Neural progenitor cell (in vitro differentiated cells): ENCODE data around the gene RASSF5. TPM values are rescaled to one million over a fixed set of nuclear protein-coding genes. Genes with fewer than 3 reads are reported as not detected.
A peak's percentile ranks its signal among the peaks of the same experiment; 100 is the strongest.

Source experiments
- DNase-seq: peaks from one replicate; pipeline ENCODE4 v3.0.0-alpha.2; 2016; ENCODE audit warnings: low spot score
- H2AFZ ChIP-seq: fragments of 200-600 bp; sonication (generic); replicated peaks from 2 replicates; pipeline ENCODE4 v1.6.1; 2016; ENCODE audit warnings: antibody characterized with exemption
- H3F3A ChIP-seq: fragments of 200-600 bp; sonication (generic); 2 replicates; pipeline ENCODE4 v1.6.1; 2016; ENCODE audit warnings: antibody characterized with exemption, low read depth
- H3K27ac ChIP-seq: fragments of 200-600 bp; sonication (generic); 2 replicates; pipeline ENCODE4 v1.5.1; 2016; ENCODE audit warnings: mild to moderate bottlenecking
- H3K27me3 ChIP-seq: fragments of 200-600 bp; sonication (generic); 2 replicates; pipeline ENCODE4 v1.6.1; 2016; ENCODE audit warnings: mild to moderate bottlenecking, moderate library complexity
- H3K36me3 ChIP-seq: fragments of 200-600 bp; sonication (generic); 2 replicates; pipeline ENCODE4 v1.5.1; 2016
- H3K4me1 ChIP-seq: fragments of 200-600 bp; sonication (generic); 2 replicates; pipeline ENCODE4 v1.6.1; 2016; ENCODE audit warnings: mixed run types
- H3K4me2 ChIP-seq: fragments of 200-600 bp; sonication (generic); 2 replicates; pipeline ENCODE4 v1.6.1; 2016
- H3K4me3 ChIP-seq: fragments of 200-600 bp; sonication (generic); 2 replicates; pipeline ENCODE4 v1.5.1; 2016
- H3K79me2 ChIP-seq: fragments of 200-600 bp; sonication (generic); 2 replicates; pipeline ENCODE4 v1.6.1; 2016; ENCODE audit warnings: low read depth
- H3K9ac ChIP-seq: fragments of 200-600 bp; sonication (generic); 2 replicates; pipeline ENCODE4 v1.6.1; 2016
- H3K9me3 ChIP-seq: fragments of 200-600 bp; sonication (generic); 2 replicates; pipeline ENCODE4 v1.5.1; 2016; ENCODE audit warnings: low read depth
- H4K20me1 ChIP-seq: fragments of 200-600 bp; sonication (generic); 2 replicates; pipeline ENCODE4 v1.6.1; 2016; ENCODE audit warnings: low read depth
- H3K27ac Mint-ChIP-seq: 3 replicates; pipeline ENCODE4 v1.8.0; 2021; ENCODE audit warnings: mixed read lengths
- H3K27me3 Mint-ChIP-seq: 2 replicates; pipeline ENCODE4 v1.8.0; 2022; ENCODE audit warnings: low read depth, mild to moderate bottlenecking, inconsistent platforms, moderate library complexity, mixed read lengths; ENCODE audit not compliant: insufficient read depth
- H3K36me3 Mint-ChIP-seq: 3 replicates; pipeline ENCODE4 v1.8.0; 2021; ENCODE audit warnings: mixed read lengths
- H3K4me1 Mint-ChIP-seq: 3 replicates; pipeline ENCODE4 v1.8.0; 2021; ENCODE audit warnings: mixed read lengths
- H3K4me3 Mint-ChIP-seq: 3 replicates; pipeline ENCODE4 v1.8.0; 2021; ENCODE audit warnings: mild to moderate bottlenecking, moderate library complexity, mixed read lengths
- H3K9me3 Mint-ChIP-seq: 3 replicates; pipeline ENCODE4 v1.8.0; 2020; ENCODE audit warnings: mixed read lengths
- EZH2 ChIP-seq: fragments of 200-600 bp; sonication (generic); IDR thresholded peaks from 2 replicates; pipeline ENCODE4 v1.6.1; 2017; ENCODE audit warnings: antibody characterized with exemption, mild to moderate bottlenecking, moderate library complexity
- EZH2phosphoT487 ChIP-seq: fragments of 200-600 bp; sonication (generic); IDR thresholded peaks from 2 replicates; pipeline ENCODE4 v1.6.1; 2017; ENCODE audit warnings: antibody characterized with exemption
- total RNA-seq: library from RNA; depleted of rRNA; stranded (reverse); fragments of >200 nt; gene quantifications from 2 replicates; pipeline ENCODE4 v1.2.3, GENCODE V29; 2015; ENCODE audit warnings: low replicate concordance
- TF ChIP-seq, protein P1 (sequence below): fragments of 200-600 bp; sonication (generic); IDR thresholded peaks from 2 replicates; pipeline ENCODE4 v1.5.1; 2017; ENCODE audit warnings: antibody characterized with exemption, mild to moderate bottlenecking

Gene RASSF5
- total RNA-seq, 1 donor from 2014 or later: 0.43 TPM

DNA sequence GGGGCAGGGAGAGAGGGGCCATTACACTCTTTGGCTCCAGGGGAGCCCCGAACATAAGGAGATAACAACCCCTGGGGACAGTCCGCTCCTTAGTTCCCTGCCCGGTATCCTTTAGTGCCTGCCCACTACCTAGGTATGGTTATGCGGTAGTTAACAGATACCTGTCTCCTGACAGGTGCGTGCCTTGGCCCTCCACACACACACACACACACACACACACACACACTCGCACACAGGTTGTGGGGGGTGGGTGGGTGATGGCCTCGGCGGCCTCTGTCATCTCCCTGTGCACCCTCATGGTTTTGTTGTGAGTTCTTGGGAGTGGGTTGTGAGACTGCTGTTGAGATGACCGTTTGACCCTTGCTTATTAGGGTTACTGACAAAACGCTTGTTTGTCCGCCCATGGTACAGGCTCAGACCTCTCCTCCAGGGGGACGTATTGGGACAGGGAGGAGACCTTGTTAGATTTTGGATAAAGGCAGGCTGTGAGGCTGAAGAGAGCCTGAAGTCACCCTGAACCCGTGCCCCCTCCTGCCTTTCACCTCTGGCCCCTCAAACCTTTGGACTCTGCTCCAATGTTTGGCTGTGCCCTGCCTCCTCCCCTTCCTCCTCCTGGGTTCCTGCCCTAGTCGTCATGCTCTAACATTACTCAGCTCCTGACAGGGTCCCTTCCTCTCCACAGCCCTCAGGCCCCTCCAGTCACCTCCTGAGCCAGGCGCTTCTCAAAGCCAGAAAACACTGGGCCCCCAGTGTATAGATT lies 979 bp downstream of the RASSF5 start:
- Mint-ChIP-seq H3K9me3 (no peaks in the 10 kb centered on the region), H3K36me3 (no peaks in the 10 kb centered on the region), H3K27me3 (peaks cover 59% of the 10 kb centered on the region), H3K4me1 (peaks cover 53% of the 10 kb centered on the region), H3K4me3 (peak overlapping the region; percentile 76), H3K27ac (no peak overlapping the region)
- Histone ChIP-seq H2AFZ (peak overlapping the region; percentile 89), H3K27me3 (peaks cover 83% of the 10 kb centered on the region), H3K9ac (no peak overlapping the region), H3K4me1 (peaks cover 9% of the 10 kb centered on the region), H3K9me3 (no peaks in the 10 kb centered on the region), H3K36me3 (no peaks in the 10 kb centered on the region), H3K4me2 (peak overlapping the region; percentile 97), H4K20me1 (peaks cover 8% of the 10 kb centered on the region), H3K27ac (no peak overlapping the region), H3K79me2 (no peaks in the 10 kb centered on the region), H3F3A (no peaks in the 10 kb centered on the region), H3K4me3 (peak overlapping the region; percentile 63)
- DNase-seq: no peak
- TF ChIP-seq EZH2phosphoT487: peak; percentile 49
- no peak for TF ChIP-seq EZH2
- TF ChIP-seq, protein P1, sequence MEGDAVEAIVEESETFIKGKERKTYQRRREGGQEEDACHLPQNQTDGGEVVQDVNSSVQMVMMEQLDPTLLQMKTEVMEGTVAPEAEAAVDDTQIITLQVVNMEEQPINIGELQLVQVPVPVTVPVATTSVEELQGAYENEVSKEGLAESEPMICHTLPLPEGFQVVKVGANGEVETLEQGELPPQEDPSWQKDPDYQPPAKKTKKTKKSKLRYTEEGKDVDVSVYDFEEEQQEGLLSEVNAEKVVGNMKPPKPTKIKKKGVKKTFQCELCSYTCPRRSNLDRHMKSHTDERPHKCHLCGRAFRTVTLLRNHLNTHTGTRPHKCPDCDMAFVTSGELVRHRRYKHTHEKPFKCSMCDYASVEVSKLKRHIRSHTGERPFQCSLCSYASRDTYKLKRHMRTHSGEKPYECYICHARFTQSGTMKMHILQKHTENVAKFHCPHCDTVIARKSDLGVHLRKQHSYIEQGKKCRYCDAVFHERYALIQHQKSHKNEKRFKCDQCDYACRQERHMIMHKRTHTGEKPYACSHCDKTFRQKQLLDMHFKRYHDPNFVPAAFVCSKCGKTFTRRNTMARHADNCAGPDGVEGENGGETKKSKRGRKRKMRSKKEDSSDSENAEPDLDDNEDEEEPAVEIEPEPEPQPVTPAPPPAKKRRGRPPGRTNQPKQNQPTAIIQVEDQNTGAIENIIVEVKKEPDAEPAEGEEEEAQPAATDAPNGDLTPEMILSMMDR: no peak

DNA sequence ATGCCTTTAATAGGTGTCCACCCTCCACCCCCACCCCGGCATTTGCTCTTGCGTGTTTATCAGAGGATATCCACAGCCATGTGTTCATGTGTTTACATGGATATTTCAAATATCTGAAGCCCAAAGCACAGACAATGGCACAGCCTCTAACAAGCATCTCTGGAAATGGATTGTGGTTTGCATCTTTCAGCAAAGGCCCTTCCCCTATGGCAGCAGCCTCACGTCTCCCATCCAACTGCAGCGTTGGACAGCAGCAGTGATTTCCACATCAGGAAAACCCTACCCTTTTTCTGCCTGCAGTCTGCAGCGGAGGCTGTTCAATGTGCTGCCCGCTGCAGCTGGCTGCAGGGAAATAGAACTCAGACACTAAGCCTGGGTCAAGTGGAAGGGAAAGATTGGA lies 1.6 kb downstream of the RASSF5 start:
- peaks cover 58% of the 10 kb centered on the region for H3K4me1 Mint-ChIP-seq
- Histone ChIP-seq H3F3A (no peaks in the 10 kb centered on the region), H3K4me1 (peaks cover 9% of the 10 kb centered on the region), H3K9ac (no peak overlapping the region), H3K27me3 (peaks cover 76% of the 10 kb centered on the region), H3K79me2 (no peaks in the 10 kb centered on the region), H3K4me2 (no peak overlapping the region), H3K36me3 (no peaks in the 10 kb centered on the region), H4K20me1 (peaks cover 8% of the 10 kb centered on the region), H2AFZ (no peak overlapping the region), H3K27ac (no peak overlapping the region), H3K4me3 (no peak overlapping the region), H3K9me3 (no peaks in the 10 kb centered on the region)
- H3K4me3 Mint-ChIP-seq: peak overlapping the region; percentile 70
- no peaks in the 10 kb centered on the region for H3K36me3 Mint-ChIP-seq
- H3K9me3 Mint-ChIP-seq: no peaks in the 10 kb centered on the region
- H3K27ac Mint-ChIP-seq: no peak overlapping the region
- no peak for DNase-seq
- peaks cover 65% of the 10 kb centered on the region for H3K27me3 Mint-ChIP-seq
- TF ChIP-seq, protein P1: no peak
- TF ChIP-seq EZH2: no peak
- TF ChIP-seq EZH2phosphoT487: no peak

DNA sequence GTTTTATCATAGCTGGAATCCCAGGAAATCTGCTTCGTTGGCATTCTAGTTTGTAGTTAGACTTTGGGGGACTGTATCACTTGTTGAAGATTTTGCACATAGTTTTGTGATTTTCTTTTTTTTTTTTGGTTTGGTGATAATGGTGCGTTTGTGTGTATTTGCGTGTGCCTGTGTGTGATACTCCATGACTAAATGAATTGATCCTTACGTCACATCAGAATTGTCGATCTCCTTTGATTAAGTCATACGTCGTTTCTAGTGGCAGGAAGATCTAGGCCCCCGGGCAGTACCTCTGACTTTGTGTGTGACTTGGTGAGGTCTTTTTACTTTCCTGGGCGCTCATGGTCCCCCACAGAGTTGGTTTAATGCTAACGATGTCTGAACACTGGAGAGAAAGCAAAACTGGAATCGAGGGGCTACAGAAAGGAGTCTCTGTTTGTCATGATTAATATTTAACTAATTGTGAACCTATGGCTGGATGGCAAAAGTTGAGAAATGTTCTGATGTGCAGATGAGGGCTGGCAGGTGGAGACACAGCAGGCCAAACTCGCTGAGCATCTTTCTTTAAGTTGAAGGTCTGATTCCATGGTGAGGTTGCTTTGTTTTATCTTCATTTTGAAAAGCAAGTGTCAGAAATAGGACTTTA lies 2.4 kb downstream of the RASSF5 start:
- Histone ChIP-seq H3K4me3 (no peak overlapping the region), H3K4me1 (peaks cover 9% of the 10 kb centered on the region), H3F3A (no peaks in the 10 kb centered on the region), H3K79me2 (no peaks in the 10 kb centered on the region), H3K9ac (no peak overlapping the region), H4K20me1 (peaks cover 8% of the 10 kb centered on the region), H3K36me3 (no peaks in the 10 kb centered on the region), H2AFZ (no peak overlapping the region), H3K27me3 (peaks cover 69% of the 10 kb centered on the region), H3K9me3 (no peaks in the 10 kb centered on the region), H3K4me2 (no peak overlapping the region), H3K27ac (no peak overlapping the region)
- Mint-ChIP-seq H3K36me3 (no peaks in the 10 kb centered on the region), H3K9me3 (no peaks in the 10 kb centered on the region), H3K4me3 (no peak overlapping the region), H3K27ac (no peak overlapping the region), H3K27me3 (peaks cover 60% of the 10 kb centered on the region), H3K4me1 (peaks cover 58% of the 10 kb centered on the region)
- TF ChIP-seq EZH2phosphoT487 (no peak), EZH2 (no peak)
- TF ChIP-seq, protein P1: no peak
- no peak for DNase-seq
